Body of pancreas (tissue), 4 donors: Measurements from ENCODE around the gene CD81.

Source experiments
- CTCF ChIP-seq, 7 experiments: fragments of 450-650 bp in 4 of 7; fragments of 200-600 bp in 3 of 7; sonication (generic) in 3 of 7; IDR thresholded peaks; one replicate each; pipeline ENCODE4 v1.5.1; 2016 to 2019; ENCODE audit warnings: antibody characterized with exemption in 7 of 7
- POLR2A ChIP-seq, 3 donors: fragments of 450-650 bp; IDR thresholded peaks; one replicate each; pipeline ENCODE4 v1.6.1; 2016; ENCODE audit warnings: antibody characterized with exemption in 3 of 3, mild to moderate bottlenecking in 2 of 3

DNA sequence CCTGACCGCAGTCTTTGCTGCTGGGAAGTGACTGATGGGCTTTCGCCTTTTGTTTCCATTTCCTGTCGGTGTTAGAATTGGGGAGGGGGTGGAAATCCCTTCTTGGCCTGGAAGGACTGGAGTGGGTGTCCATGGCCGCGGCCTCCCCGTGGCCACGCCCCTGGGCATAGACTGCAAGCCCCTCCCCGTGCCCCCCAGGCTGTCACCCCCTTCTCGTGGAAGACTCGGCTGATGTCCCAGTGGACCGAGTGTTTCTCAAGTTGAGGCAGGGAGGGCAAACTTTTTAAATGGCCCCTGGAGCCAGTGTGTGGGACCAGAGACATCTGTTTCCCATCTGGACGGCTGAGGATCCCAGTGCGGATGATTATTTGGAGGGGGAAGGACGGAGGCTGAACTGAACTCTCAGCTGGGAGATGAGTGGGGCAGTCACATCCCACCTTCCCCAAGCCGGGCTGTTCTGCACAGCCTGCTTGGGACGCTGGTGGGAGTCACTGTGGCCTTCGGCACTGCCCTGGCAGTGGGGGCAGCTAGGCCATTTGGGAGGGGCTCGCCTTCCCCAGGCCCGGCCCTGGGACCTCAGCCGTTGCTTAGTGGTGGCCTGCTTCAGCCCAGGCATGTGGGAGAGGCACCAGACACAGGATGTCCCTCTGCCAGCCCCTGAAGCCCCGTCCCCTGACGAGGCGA, 1.6 kb downstream of the CD81 start:
- TF ChIP-seq CTCF (IDR thresholded peaks at IDR 0.05) (no peak), POLR2A (IDR thresholded peaks at IDR 0.05) (no peak)
